Esophagus squamous epithelium (tissue), 5 donors: ENCODE results near the gene GALNT4. TPM values are rescaled to one million over a fixed set of nuclear protein-coding genes. Genes with fewer than 3 reads are reported as not detected.

Experiments used
- DNase-seq: peaks from one replicate; lab custom pipeline; 2025; lab: John Stamatoyannopoulos, UW
- H3K27ac ChIP-seq, 4 donors: fragments of 200-600 bp; sonication (generic); one replicate each; pipeline ENCODE4 v1.5.1; 2016 to 2019; ENCODE audit warnings: mild to moderate bottlenecking in 1 of 4
- H3K27me3 ChIP-seq, 4 donors: fragments of 200-600 bp; sonication (generic); 1 replicate in 3 of 4; 2 replicates in 1 of 4; pipeline versions ENCODE4 v1.5.1 to v1.6.0; 2017 to 2021; ENCODE audit warnings: antibody characterized with exemption in 1 of 4
- H3K36me3 ChIP-seq, 3 donors: fragments of 200-600 bp; sonication (generic); one replicate each; pipeline ENCODE4 v1.5.1; 2016 to 2019
- H3K4me1 ChIP-seq, 3 donors: fragments of 200-600 bp; sonication (generic); one replicate each; pipeline ENCODE4 v1.5.1; 2017 to 2019
- H3K4me3 ChIP-seq, 4 donors: fragments of 200-600 bp; sonication (generic); 1 replicate in 3 of 4; 2 replicates in 1 of 4; pipeline ENCODE4 v1.5.1; 2016 to 2019; ENCODE audit warnings: mild to moderate bottlenecking in 2 of 4, moderate library complexity in 1 of 4
- H3K9me3 ChIP-seq, 3 donors: fragments of 200-600 bp; sonication (generic); one replicate each; pipeline ENCODE4 v1.5.1; 2016 to 2019
- CTCF ChIP-seq, 6 experiments: fragments of 450-650 bp in 4 of 6; fragments of 200-600 bp in 2 of 6; sonication (generic) in 2 of 6; IDR thresholded peaks; one replicate each; pipeline ENCODE4 v1.5.1; 2016 to 2019; ENCODE audit warnings: antibody characterized with exemption in 6 of 6, mild to moderate bottlenecking in 4 of 6, moderate library complexity in 4 of 6
- POLR2A ChIP-seq, 4 donors: fragments of 450-650 bp; IDR thresholded peaks; one replicate each; pipeline ENCODE4 v1.6.1; 2017; ENCODE audit warnings: antibody characterized with exemption in 4 of 4, mild to moderate bottlenecking in 4 of 4, moderate library complexity in 3 of 4
- WGBS, 2 donors: methylation state at CpG; one replicate each; pipeline ENCODE4 v1.1.5; 2018; 5-methylcytosine and 5-hydroxymethylcytosine counted together
- intact Hi-C: fragments of 100-400 bp; cut with DNase I; formaldehyde crosslinking; loops from one replicate; pipeline ENCODE4 v1.15.0; 2022
- total RNA-seq, 4 donors: library from RNA; depleted of rRNA; stranded (reverse); fragments of >200 nt; gene quantifications; one replicate each; pipeline ENCODE4 v1.1.0, GENCODE V29; 2016
- donor health status: DM: yes; HTN: yes; CAD: no.

GALNT4 gene
- total RNA-seq, 4 donors from 2014 or later = 3.9 to 6.8 (median 5.4) TPM

- no peaks in the 10 kb centered on the region for H3K27me3 ChIP-seq
- no peaks in the 10 kb centered on the region for H3K36me3 ChIP-seq
- TF ChIP-seq CTCF (IDR thresholded peaks at IDR 0.05) = peak in 2 of 6 experiments; percentile 3 to 10
- peak in 1 of 4 donors; percentile 42 for TF ChIP-seq POLR2A (IDR thresholded peaks at IDR 0.05)
- peak; percentile 33 for DNase-seq
- H3K4me3 ChIP-seq = peak within 1 kb of the TSS; percentile 90 to 97 (median 95)
- WGBS, 2 donors = 2% methylated on average over 13 to 15 of the region's 39 CpGs
- intact Hi-C loops = no loop called here
- peak within 1 kb of the TSS; percentile 91 to 97 (median 94) for H3K27ac ChIP-seq
- peaks cover 19 to 46% (median 27%) of the 10 kb centered on the region in 3 donors for H3K4me1 ChIP-seq
- no peaks in the 10 kb centered on the region for H3K9me3 ChIP-seq
These were observed 1.5 kb upstream of the GALNT4 start, which contains the start of gene POC1B for GRCh38 chr12:89525824-89526770. Gene POC1B (minus strand): TSS chr12:89526047. CDS start chr12:89525895, 152 bp downstream.

DNA sequence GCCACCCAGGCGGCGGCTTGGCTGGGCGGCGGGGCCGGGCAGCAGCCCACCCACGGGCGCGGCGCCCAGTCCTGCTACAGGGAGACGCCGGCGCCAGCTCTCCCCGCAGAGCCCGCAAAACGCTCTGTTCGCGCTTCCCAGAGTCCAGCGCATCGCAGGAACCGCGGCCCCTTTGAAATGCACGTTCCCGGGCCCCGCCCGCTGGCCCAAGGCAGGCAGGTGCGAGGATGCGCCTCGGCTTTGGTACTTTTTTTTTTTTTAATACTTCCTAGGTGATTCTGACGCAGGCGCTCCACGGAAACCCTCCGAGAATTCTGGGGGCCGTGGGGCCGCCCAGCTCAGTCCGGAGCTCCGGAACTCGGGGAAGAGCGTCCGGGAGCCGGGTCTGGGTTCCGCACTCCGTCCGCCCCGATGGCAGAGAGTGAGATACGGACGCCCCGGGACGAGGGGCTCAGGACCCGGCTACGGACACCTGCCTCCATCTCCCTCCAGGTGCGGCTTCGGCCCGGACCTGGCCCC, 768 bp upstream of the GALNT4 start:
- intact Hi-C loops = no loop called here
- H3K4me1 ChIP-seq = peaks cover 21 to 46% (median 27%) of the 10 kb centered on the region in 3 donors
- H3K27me3 ChIP-seq = no peaks in the 10 kb centered on the region
- TF ChIP-seq CTCF (IDR thresholded peaks at IDR 0.05) = no peak
- no peak for TF ChIP-seq POLR2A (IDR thresholded peaks at IDR 0.05)
- no peak for DNase-seq
- H3K9me3 ChIP-seq = no peaks in the 10 kb centered on the region
- H3K36me3 ChIP-seq = no peaks in the 10 kb centered on the region
- 0% methylated on average over 13 of the region's 53 CpGs; no CpG with 5 or more reads in 1 of the 2 donors for WGBS, 2 donors
- peak overlapping the region; percentile 90 to 97 (median 95) for H3K4me3 ChIP-seq
- H3K27ac ChIP-seq = peak overlapping the region; percentile 91 to 97 (median 94)

DNA sequence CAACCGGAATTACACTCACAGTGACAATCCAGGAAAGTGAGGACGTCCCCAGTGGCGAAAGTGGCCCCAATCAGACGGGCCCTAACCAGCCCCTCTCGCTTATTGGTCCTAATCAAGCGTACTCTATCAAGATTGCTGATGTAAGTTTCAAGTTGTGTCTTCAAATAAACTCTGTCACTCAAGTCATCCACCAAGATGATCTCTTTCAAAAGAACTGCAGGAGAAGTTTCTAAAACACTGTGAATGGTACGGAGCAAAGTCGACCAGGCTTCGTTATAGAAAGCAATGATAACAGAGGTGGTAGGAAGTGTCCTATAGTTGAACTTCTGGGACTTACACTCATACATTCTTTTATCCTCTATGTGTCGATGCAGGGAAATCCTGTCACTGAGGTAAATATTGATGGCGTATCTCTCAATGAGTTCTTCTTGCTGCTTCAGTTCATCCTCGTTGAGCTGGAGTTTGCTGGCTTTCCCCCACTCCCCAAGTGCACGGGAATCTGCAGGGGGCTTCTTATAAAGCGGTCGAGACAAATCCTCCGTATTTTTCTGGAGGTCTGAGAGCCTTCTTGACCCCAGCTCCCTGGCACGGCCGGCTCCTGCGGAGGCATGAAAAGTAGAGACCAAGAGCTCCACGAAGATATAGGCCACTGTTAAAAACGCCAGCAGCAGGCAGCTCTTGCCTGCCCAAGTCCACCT, 604 bp downstream of the GALNT4 start:
- H3K4me3 ChIP-seq = peak overlapping the region; percentile 90 to 97 (median 95)
- H3K36me3 ChIP-seq = no peaks in the 10 kb centered on the region
- peaks cover 21 to 46% (median 27%) of the 10 kb centered on the region in 3 donors for H3K4me1 ChIP-seq
- 42 to 46% methylated on average over 16 to 20 of the region's 21 CpGs for WGBS, 2 donors
- peak overlapping the region; percentile 91 to 97 (median 94) for H3K27ac ChIP-seq
- no peaks in the 10 kb centered on the region for H3K9me3 ChIP-seq
- intact Hi-C loops = no loop called here
- no peak for TF ChIP-seq POLR2A (IDR thresholded peaks at IDR 0.05)
- no peak for TF ChIP-seq CTCF (IDR thresholded peaks at IDR 0.05)
- H3K27me3 ChIP-seq = no peaks in the 10 kb centered on the region
- DNase-seq = no peak

DNA sequence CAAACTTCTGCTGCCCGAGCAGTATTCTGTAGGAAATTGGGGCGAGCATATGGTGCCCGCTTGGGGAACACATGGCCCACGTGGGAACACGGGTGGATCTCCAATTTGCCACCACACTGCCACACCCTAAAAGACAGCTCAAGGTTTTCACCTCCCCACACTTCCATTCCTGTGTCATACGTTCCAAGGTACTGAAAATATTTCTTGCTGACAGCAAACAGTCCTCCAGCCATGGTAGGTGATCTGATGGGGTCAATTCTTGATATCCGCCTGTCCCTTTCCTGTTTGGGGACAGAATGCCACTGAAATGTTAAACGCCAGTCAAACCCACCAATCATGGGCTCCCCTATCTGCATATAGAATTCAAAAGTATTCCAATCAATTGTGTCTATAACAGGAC, 1.2 kb downstream of the GALNT4 start:
- Histone ChIP-seq H3K4me3 (peak overlapping the region in 3 of 4 donors; percentile 90 to 97 (median 97)), H3K4me1 (peaks cover 21 to 46% (median 27%) of the 10 kb centered on the region in 3 donors), H3K9me3 (no peaks in the 10 kb centered on the region), H3K27me3 (no peaks in the 10 kb centered on the region), H3K27ac (no peak overlapping the region), H3K36me3 (no peaks in the 10 kb centered on the region)
- DNase-seq = no peak
- intact Hi-C loops = no loop called here
- 85 to 86% methylated on average over 8 of the region's 8 CpGs for WGBS, 2 donors
- TF ChIP-seq POLR2A (IDR thresholded peaks at IDR 0.05) (no peak), CTCF (IDR thresholded peaks at IDR 0.05) (no peak)
